WERI-Rb-1 (cell line): ENCODE results near the gene ATF7.

Experiments
- DNase-seq: peaks from one replicate; pipeline ENCODE4 v3.0.0-alpha.2; 2020
- H3K27ac ChIP-seq: fragments of 250-450 bp; sonication (Bioruptor Pico); 2 replicates; pipeline ENCODE4 v1.5.1; 2020; ENCODE audit warnings: mild to moderate bottlenecking, moderate library complexity
- H3K27me3 ChIP-seq: fragments of 250-450 bp; sonication (Bioruptor Pico); 2 replicates; pipeline ENCODE4 v1.5.1; 2021; ENCODE audit warnings: mild to moderate bottlenecking, low read depth, moderate library complexity; ENCODE audit not compliant: insufficient read depth, severe bottlenecking
- H3K36me3 ChIP-seq: fragments of 250-450 bp; sonication (Bioruptor Pico); 2 replicates; pipeline ENCODE4 v1.5.1; 2020; ENCODE audit warnings: mild to moderate bottlenecking, moderate library complexity
- H3K4me3 ChIP-seq: 2 replicates; pipeline ENCODE4 v1.5.1; 2011; ENCODE audit warnings: low read depth, mild to moderate bottlenecking, control low read depth, low read length
- H3K9me3 ChIP-seq: fragments of 250-450 bp; sonication (Bioruptor Pico); 2 replicates; pipeline ENCODE4 v1.5.1; 2021; ENCODE audit warnings: mild to moderate bottlenecking, moderate library complexity; ENCODE audit not compliant: severe bottlenecking
- CTCF ChIP-seq: IDR thresholded peaks from 2 replicates; pipeline ENCODE4 v1.5.1; 2011; ENCODE audit warnings: low read depth, mild to moderate bottlenecking, control low read depth, inconsistent platforms, low read length

Gene ATF7

GRCh38 chr12:53622724-53623123 lies 3.5 kb downstream of the ATF7 start:
- Histone ChIP-seq H3K27me3 (no peaks in the 10 kb centered on the region), H3K36me3 (peaks cover 9% of the 10 kb centered on the region), H3K9me3 (no peaks in the 10 kb centered on the region), H3K27ac (no peak overlapping the region), H3K4me3 (no peak overlapping the region)
- no peak for TF ChIP-seq CTCF
- no peak for DNase-seq

GRCh38 chr12:53618275-53618674 lies 7.9 kb downstream of the ATF7 start:
- H3K27me3 ChIP-seq = no peaks in the 10 kb centered on the region
- DNase-seq = no peak
- no peak for TF ChIP-seq CTCF
- H3K27ac ChIP-seq = no peak overlapping the region
- peaks cover 6% of the 10 kb centered on the region for H3K36me3 ChIP-seq
- no peaks in the 10 kb centered on the region for H3K9me3 ChIP-seq
- H3K4me3 ChIP-seq = no peak overlapping the region

- no peak overlapping the region for H3K4me3 ChIP-seq
Measured at GRCh38 chr12:53617700-53618099, 8.5 kb downstream of the ATF7 start.

GRCh38 chr12:53616950-53617349 lies 9.2 kb downstream of the ATF7 start:
- no peak for DNase-seq
- Histone ChIP-seq H3K27ac (no peak overlapping the region), H3K27me3 (no peaks in the 10 kb centered on the region), H3K4me3 (no peak overlapping the region), H3K9me3 (no peaks in the 10 kb centered on the region), H3K36me3 (peaks cover 6% of the 10 kb centered on the region)
- TF ChIP-seq CTCF = no peak

More at GRCh38 chr12:53617700-53618099, 8.5 kb downstream of the ATF7 start:
- no peak for DNase-seq
- H3K9me3 ChIP-seq = no peaks in the 10 kb centered on the region
- no peak overlapping the region for H3K27ac ChIP-seq
- peaks cover 6% of the 10 kb centered on the region for H3K36me3 ChIP-seq
- no peaks in the 10 kb centered on the region for H3K27me3 ChIP-seq
- no peak for TF ChIP-seq CTCF

- Histone ChIP-seq H3K9me3 (no peaks in the 10 kb centered on the region), H3K36me3 (peaks cover 6% of the 10 kb centered on the region), H3K27me3 (no peaks in the 10 kb centered on the region), H3K4me3 (no peak overlapping the region), H3K27ac (no peak overlapping the region)
- DNase-seq = no peak
- TF ChIP-seq CTCF = no peak
Measured at GRCh38 chr12:53613821-53614220, 12.4 kb downstream of the ATF7 start.

- peaks cover 6% of the 10 kb centered on the region for H3K36me3 ChIP-seq
- H3K4me3 ChIP-seq = no peak overlapping the region
- H3K27me3 ChIP-seq = no peaks in the 10 kb centered on the region
- DNase-seq = no peak
- H3K9me3 ChIP-seq = no peaks in the 10 kb centered on the region
- H3K27ac ChIP-seq = no peak overlapping the region
- TF ChIP-seq CTCF = no peak
Measured at GRCh38 chr12:53612978-53613377, 13.2 kb downstream of the ATF7 start.
